Right atrium auricular region (tissue), 2 donors: ENCODE measurements around the gene MAPK8IP2. TPM values are rescaled to one million over a fixed set of nuclear protein-coding genes. Genes with fewer than 3 reads are reported as not detected.

Source experiments
- DNase-seq: peaks from one replicate; pipeline ENCODE4 v3.0.0-alpha.2; 2019; ENCODE audit warnings: low spot score
- H3K27ac ChIP-seq, 2 donors: fragments of 200-600 bp; sonication (generic); 1 replicate in 1 of 2; 2 replicates in 1 of 2; pipeline ENCODE4 v1.5.1; 2016 to 2019
- H3K27me3 ChIP-seq, 2 donors: fragments of 200-600 bp; sonication (generic); one replicate each; pipeline versions ENCODE4 v1.5.1 to v1.6.0; 2017 to 2019
- H3K36me3 ChIP-seq: fragments of 200-600 bp; sonication (generic); one replicate; pipeline ENCODE4 v1.5.1; 2016
- H3K4me1 ChIP-seq, 2 donors: fragments of 200-600 bp; sonication (generic); one replicate each; pipeline versions ENCODE4 v1.5.1 to v1.6.0; 2017 to 2019
- H3K4me3 ChIP-seq, 2 donors: fragments of 200-600 bp; sonication (generic); 1 replicate in 1 of 2; 2 replicates in 1 of 2; pipeline ENCODE4 v1.5.1; 2017 to 2019; ENCODE audit warnings: mild to moderate bottlenecking in 1 of 2, moderate library complexity in 1 of 2
- H3K9me3 ChIP-seq, 2 donors: fragments of 200-600 bp; sonication (generic); one replicate each; pipeline ENCODE4 v1.5.1; 2019
- CTCF ChIP-seq, 2 donors: fragments of 200-600 bp; sonication (generic); IDR thresholded peaks; one replicate each; pipeline ENCODE4 v1.5.1; 2019; ENCODE audit warnings: antibody characterized with exemption in 2 of 2
- total RNA-seq, 2 donors: library from RNA; depleted of rRNA; stranded (reverse); fragments of >200 nt; gene quantifications; one replicate each; pipeline ENCODE4 v1.1.0, GENCODE V29; 2016

MAPK8IP2 gene
- total RNA-seq, 2 donors from 2014 or later, result 0.26 to 0.71 TPM

- Histone ChIP-seq H3K36me3 (peaks cover 3% of the 10 kb centered on the region), H3K27ac (peak overlapping the region; percentile 96 to 98), H3K9me3 (no peaks in the 10 kb centered on the region), H3K4me3 (peak overlapping the region; percentile 69 to 85), H3K4me1 (peaks cover 0 to 48% of the 10 kb centered on the region in 2 donors), H3K27me3 (no peaks in the 10 kb centered on the region)
- TF ChIP-seq CTCF (IDR thresholded peaks at IDR 0.05), result no peak
- DNase-seq, result no peak
Measured at GRCh38 chr22:50581031-50581949, 19.3 kb upstream of the MAPK8IP2 start.

- H3K36me3 ChIP-seq, result no peaks in the 10 kb centered on the region
- H3K4me3 ChIP-seq, result peak overlapping the region; percentile 69 to 85
- H3K4me1 ChIP-seq, result peaks cover 0 to 40% of the 10 kb centered on the region in 2 donors
- no peaks in the 10 kb centered on the region for H3K9me3 ChIP-seq
- no peak for TF ChIP-seq CTCF (IDR thresholded peaks at IDR 0.05)
- DNase-seq, result no peak
- H3K27ac ChIP-seq, result peak overlapping the region; percentile 96 to 98
- no peaks in the 10 kb centered on the region for H3K27me3 ChIP-seq
Measured at GRCh38 chr22:50581950-50582492, 18.6 kb upstream of the MAPK8IP2 start.

- no peak for TF ChIP-seq CTCF (IDR thresholded peaks at IDR 0.05)
- peak within 1 kb of the TSS; percentile 69 to 85 for H3K4me3 ChIP-seq
- no peaks in the 10 kb centered on the region for H3K9me3 ChIP-seq
- H3K27ac ChIP-seq, result peak within 1 kb of the TSS; percentile 96 to 98
- no peaks in the 10 kb centered on the region for H3K36me3 ChIP-seq
- no peaks in the 10 kb centered on the region for H3K27me3 ChIP-seq
- DNase-seq, result peak; percentile 98
- H3K4me1 ChIP-seq, result peaks cover 0 to 40% of the 10 kb centered on the region in 2 donors
Measured at GRCh38 chr22:50582493-50583293, 17.9 kb upstream of the MAPK8IP2 start, which contains the start of gene CHKB. Gene CHKB (minus strand): TSS chr22:50582849. CDS start chr22:50582781, 68 bp downstream.

GRCh38 chr22:50583294-50583861 is 17.2 kb upstream of the MAPK8IP2 start:
- no peak for DNase-seq
- H3K27me3 ChIP-seq, result no peaks in the 10 kb centered on the region
- H3K4me3 ChIP-seq, result peak overlapping the region; percentile 69 to 85
- peak overlapping the region; percentile 96 to 98 for H3K27ac ChIP-seq
- TF ChIP-seq CTCF (IDR thresholded peaks at IDR 0.05), result no peak
- no peaks in the 10 kb centered on the region for H3K36me3 ChIP-seq
- H3K4me1 ChIP-seq, result peaks cover 0 to 36% of the 10 kb centered on the region in 2 donors
- no peaks in the 10 kb centered on the region for H3K9me3 ChIP-seq
